ENCODE results near the gene STX1A. TPM values are rescaled to one million over a fixed set of nuclear protein-coding genes. Genes with fewer than 3 reads are reported as not detected.
"Not testable (repeated sequence)": the region's sequence is repeated elsewhere in the genome, so short reads cannot be mapped to it uniquely, and the experiment has no call there.

STX1A gene
- total and polyA plus RNA-seq, 2 donors from 2014 or later: 2.2 to 7.4 TPM

- no peaks in the 10 kb centered on the region for H3K36me3 ChIP-seq (ENCODE audit: control insufficient read depth in 2 of 3, insufficient read depth in 3 of 3, low read length in 3 of 3)
- H3K4me3 ChIP-seq (ENCODE audit: low read length in 3 of 3): no peak overlapping the region
- no peaks in the 10 kb centered on the region for H3K27me3 ChIP-seq (ENCODE audit: control insufficient read depth, insufficient read depth, low read length)
- FAIRE-seq (no peak), DNase-seq (peak in 1 of 5 donors; percentile 2)
- H3K9ac ChIP-seq (ENCODE audit: low read length in 3 of 3): no peak overlapping the region
- H3K9me3 ChIP-seq (ENCODE audit: control insufficient read depth in 2 of 3, insufficient read depth in 1 of 3, low read length in 3 of 3): peaks cover 0 to 7% (median 0%) of the 10 kb centered on the region in 3 donors
- no peak overlapping the region for H3K27ac ChIP-seq (ENCODE audit: low read depth in 2 of 2, low read length in 2 of 2)
- no peak for TF ChIP-seq CTCF (IDR thresholded peaks at IDR 0.05; ENCODE audit: borderline replicate concordance, extremely low read depth, insufficient read depth)
- no peaks in the 10 kb centered on the region for H3K4me1 ChIP-seq (ENCODE audit: control insufficient read depth in 2 of 3, insufficient read depth in 2 of 3, low read depth in 1 of 3, low read length in 3 of 3)
- intact Hi-C loops (cut with DNase I): no loop called here
Measured at GRCh38 chr7:73659983-73660382, 59.5 kb downstream of the STX1A start.

- DNase-seq; H3K27ac ChIP-seq (ENCODE audit: low read depth in 2 of 2, low read length in 2 of 2); H3K9ac ChIP-seq (ENCODE audit: low read length in 3 of 3); intact Hi-C loops (cut with DNase I); H3K4me1 ChIP-seq (ENCODE audit: control insufficient read depth in 2 of 3, insufficient read depth in 2 of 3, low read depth in 1 of 3, low read length in 3 of 3); H3K36me3 ChIP-seq (ENCODE audit: control insufficient read depth in 2 of 3, insufficient read depth in 3 of 3, low read length in 3 of 3); FAIRE-seq; H3K4me3 ChIP-seq (ENCODE audit: low read length in 3 of 3); H3K9me3 ChIP-seq (ENCODE audit: control insufficient read depth in 2 of 3, insufficient read depth in 1 of 3, low read length in 3 of 3); H3K27me3 ChIP-seq (ENCODE audit: control insufficient read depth, insufficient read depth, low read length): not testable (repeated sequence)
Measured at GRCh38 chr7:73655309-73655708, 64.2 kb downstream of the STX1A start.

- no peak overlapping the region for H3K27ac ChIP-seq (ENCODE audit: low read depth in 2 of 2, low read length in 2 of 2)
- H3K4me1 ChIP-seq (ENCODE audit: control insufficient read depth in 2 of 3, insufficient read depth in 2 of 3, low read depth in 1 of 3, low read length in 3 of 3): peaks cover 0 to 2% (median 0%) of the 10 kb centered on the region in 3 donors
- intact Hi-C loops (cut with DNase I): no loop called here
- FAIRE-seq (no peak), DNase-seq (no peak)
- no peak for TF ChIP-seq CTCF (IDR thresholded peaks at IDR 0.05; ENCODE audit: borderline replicate concordance, extremely low read depth, insufficient read depth)
- no peaks in the 10 kb centered on the region for H3K9me3 ChIP-seq (ENCODE audit: control insufficient read depth in 2 of 3, insufficient read depth in 1 of 3, low read length in 3 of 3)
- no peaks in the 10 kb centered on the region for H3K36me3 ChIP-seq (ENCODE audit: control insufficient read depth in 2 of 3, insufficient read depth in 3 of 3, low read length in 3 of 3)
- no peak overlapping the region for H3K4me3 ChIP-seq (ENCODE audit: low read length in 3 of 3)
- H3K27me3 ChIP-seq (ENCODE audit: control insufficient read depth, insufficient read depth, low read length): peaks cover 2% of the 10 kb centered on the region
- no peak overlapping the region for H3K9ac ChIP-seq (ENCODE audit: low read length in 3 of 3)
Measured at GRCh38 chr7:73652541-73652949, 66.9 kb downstream of the STX1A start.

GRCh38 chr7:73650524-73650923 is 68.9 kb downstream of the STX1A start:
- peak in 1 of 5 donors; percentile 25 for DNase-seq
- Histone ChIP-seq H3K9me3 (ENCODE audit: control insufficient read depth in 2 of 3, insufficient read depth in 1 of 3, low read length in 3 of 3) (no peaks in the 10 kb centered on the region), H3K9ac (ENCODE audit: low read length in 3 of 3) (no peak overlapping the region), H3K4me3 (ENCODE audit: low read length in 3 of 3) (no peak overlapping the region), H3K27me3 (ENCODE audit: control insufficient read depth, insufficient read depth, low read length) (peaks cover 2% of the 10 kb centered on the region), H3K27ac (ENCODE audit: low read depth in 2 of 2, low read length in 2 of 2) (no peak overlapping the region), H3K4me1 (ENCODE audit: control insufficient read depth in 2 of 3, insufficient read depth in 2 of 3, low read depth in 1 of 3, low read length in 3 of 3) (peaks cover 0 to 2% (median 0%) of the 10 kb centered on the region in 3 donors), H3K36me3 (ENCODE audit: control insufficient read depth in 2 of 3, insufficient read depth in 3 of 3, low read length in 3 of 3) (no peaks in the 10 kb centered on the region)
- no peak for TF ChIP-seq CTCF (IDR thresholded peaks at IDR 0.05; ENCODE audit: borderline replicate concordance, extremely low read depth, insufficient read depth)
- intact Hi-C loops (cut with DNase I): no loop called here
- FAIRE-seq: no peak

All from kidney (tissue), 14 donors.